ENCODE data around the gene ICE2. TPM values are rescaled to one million over a fixed set of nuclear protein-coding genes. Genes with fewer than 3 reads are reported as not detected.

ICE2 gene
- polyA plus RNA-seq, 3 donors, result 10.0 to 27.0 (median 24.8) TPM

DNA sequence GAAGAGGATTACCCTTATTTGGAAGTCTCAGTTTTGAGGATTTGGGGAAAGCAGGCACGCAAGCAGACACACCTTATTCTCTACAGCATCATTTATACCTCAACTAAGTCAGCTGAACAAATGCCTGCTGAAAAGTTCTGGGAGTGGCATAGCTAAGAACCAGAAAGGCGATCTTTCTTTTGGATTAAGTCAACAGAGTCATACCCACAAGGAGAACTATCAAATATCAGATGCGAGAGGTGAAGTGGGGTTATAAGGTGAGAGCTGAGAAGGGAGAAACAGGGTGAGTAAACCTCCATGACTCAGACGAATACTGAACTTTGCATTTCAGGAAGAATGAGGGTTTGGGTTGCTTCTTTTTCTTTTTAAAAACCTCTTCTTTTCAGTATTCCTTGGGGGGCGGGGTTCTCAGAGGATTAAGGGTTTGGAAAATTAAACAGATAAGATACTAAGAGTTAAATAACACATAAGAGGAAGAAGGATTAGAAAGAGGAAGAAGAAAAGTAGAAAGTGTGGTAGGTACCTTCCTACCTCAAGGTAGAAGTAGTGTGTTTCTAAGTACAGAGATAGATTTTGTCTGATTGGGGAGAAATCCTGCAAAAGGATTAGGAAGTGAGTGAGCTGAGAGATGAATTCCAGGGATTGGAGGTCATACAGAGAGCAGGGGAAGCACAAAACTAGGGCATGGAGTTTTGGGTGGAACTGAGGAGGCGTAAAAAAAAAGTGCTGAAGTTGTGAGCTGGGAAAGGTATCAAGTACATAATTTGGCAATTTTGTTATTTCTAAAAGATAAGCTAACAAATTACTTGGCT is 41.3 kb upstream of the ICE2 start:
- TF ChIP-seq CTCF (IDR thresholded peaks at IDR 0.05), result no peak
- no peaks in the 10 kb centered on the region for H3K79me2 ChIP-seq (ENCODE audit: insufficient read depth, low read length)
- no peak overlapping the region for H3K4me2 ChIP-seq (replicated peaks; ENCODE audit: extremely low read depth, low read length, poor library complexity, severe bottlenecking)
- no peak overlapping the region for H2AFZ ChIP-seq (ENCODE audit: insufficient read depth, low read depth, low read length, poor library complexity, severe bottlenecking)
- H3K4me3 ChIP-seq (replicated peaks in 1 of 3; ENCODE audit: low read depth in 2 of 3, low read length in 3 of 3), result no peak overlapping the region
- no CpG with 5 or more reads among the region's 6 CpGs for WGBS (ENCODE audit: insufficient coverage)
- H3K27me3 ChIP-seq (ENCODE audit: control insufficient read depth in 2 of 2, insufficient read depth in 2 of 2, low read length in 2 of 2), result no peaks in the 10 kb centered on the region
- peaks cover 3% of the 10 kb centered on the region for H3K4me1 Mint-ChIP-seq
- H3K36me3 Mint-ChIP-seq, result no peaks in the 10 kb centered on the region
- no peaks in the 10 kb centered on the region for H3K9me3 Mint-ChIP-seq
- H3K9me3 ChIP-seq (replicated peaks in 1 of 2; ENCODE audit: control insufficient read depth in 1 of 2, insufficient read depth in 1 of 2, low read length in 2 of 2), result no peaks in the 10 kb centered on the region
- no peaks in the 10 kb centered on the region for H3K36me3 ChIP-seq (replicated peaks in 1 of 2; ENCODE audit: control insufficient read depth in 1 of 2, insufficient read depth in 2 of 2, low read length in 2 of 2)
- no peaks in the 10 kb centered on the region for H3K27me3 Mint-ChIP-seq (ENCODE audit: low read depth in 3 of 3)
- intact Hi-C loops (cut with micrococcal nuclease), result loop anchor here in 1 of 2 donors (5.0 kb wide), 1 partner anchor 163 kb away; no protein-coding TSS in a partner anchor
- H3K9ac ChIP-seq (ENCODE audit: insufficient read depth, low read length, poor library complexity, severe bottlenecking), result no peak overlapping the region
- H3K27ac Mint-ChIP-seq, result peak overlapping the region in 1 of 7 donors; percentile 33
- H4K20me1 ChIP-seq (ENCODE audit: insufficient read depth, low read length), result no peaks in the 10 kb centered on the region
- H3K4me1 ChIP-seq (ENCODE audit: control insufficient read depth in 1 of 2, insufficient read depth in 2 of 2, low read length in 2 of 2), result no peaks in the 10 kb centered on the region
- H3K4me3 Mint-ChIP-seq, result no peak overlapping the region
- DNase-seq, result no peak
- no peak overlapping the region for H3K27ac ChIP-seq (ENCODE audit: low read depth in 1 of 2, low read length in 2 of 2)

DNA sequence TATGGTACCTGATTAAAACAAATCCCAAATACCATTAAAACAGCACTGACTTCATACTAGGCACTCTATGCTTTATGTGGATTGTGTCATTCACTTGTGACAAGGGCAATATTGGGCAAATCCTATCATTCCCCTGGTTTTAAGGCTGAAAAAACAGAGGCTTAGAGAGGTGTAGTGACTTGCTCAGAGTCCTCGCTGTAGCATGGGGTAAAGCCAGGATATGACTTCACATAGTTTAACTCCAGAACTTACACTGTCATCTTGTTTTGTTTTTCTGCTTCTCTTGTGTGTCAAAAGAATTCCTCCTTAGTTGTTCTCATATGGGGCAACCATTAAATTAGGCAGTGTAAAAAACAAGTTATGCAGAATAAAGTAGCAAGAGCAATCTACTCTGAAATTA is 40.3 kb upstream of the ICE2 start:
- Histone ChIP-seq H3K4me2 (replicated peaks; ENCODE audit: extremely low read depth, low read length, poor library complexity, severe bottlenecking) (no peak overlapping the region), H3K79me2 (ENCODE audit: insufficient read depth, low read length) (no peaks in the 10 kb centered on the region), H3K36me3 (replicated peaks in 1 of 2; ENCODE audit: control insufficient read depth in 1 of 2, insufficient read depth in 2 of 2, low read length in 2 of 2) (no peaks in the 10 kb centered on the region), H3K27ac (ENCODE audit: low read depth in 1 of 2, low read length in 2 of 2) (no peak overlapping the region), H3K9ac (ENCODE audit: insufficient read depth, low read length, poor library complexity, severe bottlenecking) (no peak overlapping the region), H3K4me3 (replicated peaks in 1 of 3; ENCODE audit: low read depth in 2 of 3, low read length in 3 of 3) (no peak overlapping the region), H2AFZ (ENCODE audit: insufficient read depth, low read depth, low read length, poor library complexity, severe bottlenecking) (no peak overlapping the region), H3K27me3 (ENCODE audit: control insufficient read depth in 2 of 2, insufficient read depth in 2 of 2, low read length in 2 of 2) (no peaks in the 10 kb centered on the region), H4K20me1 (ENCODE audit: insufficient read depth, low read length) (no peaks in the 10 kb centered on the region), H3K9me3 (replicated peaks in 1 of 2; ENCODE audit: control insufficient read depth in 1 of 2, insufficient read depth in 1 of 2, low read length in 2 of 2) (no peaks in the 10 kb centered on the region), H3K4me1 (ENCODE audit: control insufficient read depth in 1 of 2, insufficient read depth in 2 of 2, low read length in 2 of 2) (no peaks in the 10 kb centered on the region)
- no peak for DNase-seq
- no peak overlapping the region for H3K4me3 Mint-ChIP-seq
- H3K27ac Mint-ChIP-seq, result no peak overlapping the region
- H3K36me3 Mint-ChIP-seq, result no peaks in the 10 kb centered on the region
- intact Hi-C loops (cut with micrococcal nuclease), result no loop called here
- peaks cover 3% of the 10 kb centered on the region for H3K4me1 Mint-ChIP-seq
- TF ChIP-seq CTCF (IDR thresholded peaks at IDR 0.05), result no peak
- H3K27me3 Mint-ChIP-seq (ENCODE audit: low read depth in 3 of 3), result no peaks in the 10 kb centered on the region
- no peaks in the 10 kb centered on the region for H3K9me3 Mint-ChIP-seq
- no CpG with 5 or more reads among the region's 1 CpG for WGBS (ENCODE audit: insufficient coverage)
